Stimulated activated CD8-positive, alpha-beta memory T cell treated with anti-CD3 and anti-CD28 coated beads, Interleukin-12 subunit alpha, Interleukin-12 subunit beta, amount 100 ng/mL, for 1 hour (primary cell): ENCODE measurements around the gene UBE2S.
A peak's percentile ranks its signal among the peaks of the same experiment; 100 is the strongest.
"Not testable (repeated sequence)": the region's sequence is repeated elsewhere in the genome, so short reads cannot be mapped to it uniquely, and the experiment has no call there.

Experiments
- DNase-seq: peaks from one replicate; pipeline ENCODE4 v3.0.0-alpha.2; 2020; ENCODE audit warnings: low read depth

Gene UBE2S

DNA sequence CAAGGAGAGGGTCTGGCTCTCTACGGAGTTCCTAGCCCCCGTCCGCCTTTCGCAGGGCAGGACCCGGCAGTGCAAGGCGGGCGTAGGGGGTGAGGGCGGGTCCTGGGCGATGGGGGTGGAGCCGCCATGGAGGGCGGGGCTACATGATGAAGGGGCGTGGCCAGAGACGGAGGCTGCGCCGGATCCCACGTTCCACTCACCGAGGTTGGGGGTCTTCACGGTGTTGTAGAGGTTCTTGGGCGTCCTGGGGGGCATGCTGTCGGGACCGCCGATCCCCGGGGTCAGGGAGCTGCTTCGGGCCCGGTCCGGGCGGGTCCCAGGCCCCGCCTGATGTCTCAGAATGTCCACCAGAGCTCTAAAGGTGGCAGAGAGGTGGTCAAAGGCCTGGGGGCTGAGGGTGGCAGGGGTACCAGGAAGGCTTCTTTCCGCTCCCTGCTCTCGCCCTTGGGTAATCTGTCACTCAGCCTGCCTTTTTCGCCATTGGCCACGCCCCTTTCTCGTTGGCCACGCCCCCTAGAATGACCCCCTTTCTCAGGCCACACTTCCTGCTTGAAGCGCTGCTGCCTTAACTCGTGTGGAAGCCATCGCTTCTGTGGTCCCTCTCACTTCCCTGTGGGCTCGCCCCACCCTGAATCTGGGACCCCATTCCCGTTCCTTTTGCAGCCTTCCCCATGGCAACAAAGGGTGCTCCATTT, 33.0 kb upstream of the UBE2S start:
- no peak for DNase-seq

DNA sequence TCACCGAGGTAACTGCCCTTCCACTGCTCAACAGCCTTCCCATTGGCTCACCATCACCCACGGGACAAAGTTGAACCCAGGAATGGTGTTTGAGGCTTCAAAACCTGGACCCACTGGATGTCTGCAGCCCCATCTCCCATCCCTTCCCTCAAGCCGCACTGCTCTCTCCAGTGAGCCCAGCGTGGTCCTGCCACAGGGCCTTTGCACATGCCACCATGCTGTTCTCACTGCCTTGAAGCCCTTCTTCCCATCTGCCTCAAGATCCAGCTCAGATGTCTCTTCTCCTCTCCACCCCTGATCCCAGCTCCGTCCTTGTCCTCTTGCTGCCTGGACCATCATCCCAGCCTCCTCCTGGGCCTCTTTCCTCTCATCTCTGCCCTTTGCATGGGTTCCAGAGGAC, 31.5 kb upstream of the UBE2S start:
- no peak for DNase-seq

DNA sequence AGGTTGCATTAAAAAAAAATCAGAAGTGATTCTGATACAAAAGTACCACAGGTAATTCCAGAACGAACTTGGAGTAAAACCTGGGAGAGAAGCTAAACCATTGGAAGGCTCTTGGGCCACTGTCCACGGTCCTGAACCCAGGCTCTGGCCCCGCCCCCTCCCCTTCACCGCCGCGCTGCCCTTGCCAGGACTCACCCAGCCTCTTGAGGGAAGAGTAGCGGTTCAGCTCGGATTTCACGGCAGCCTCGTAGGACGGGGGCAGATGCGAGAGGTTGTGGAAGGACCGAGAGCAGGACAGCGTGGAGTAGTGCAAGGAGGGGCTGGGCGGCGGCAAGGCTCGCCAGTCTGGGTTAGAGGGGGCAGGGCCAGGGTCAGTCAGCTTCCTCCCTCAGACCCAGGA, 29.8 kb upstream of the UBE2S start:
- no peak for DNase-seq

DNA sequence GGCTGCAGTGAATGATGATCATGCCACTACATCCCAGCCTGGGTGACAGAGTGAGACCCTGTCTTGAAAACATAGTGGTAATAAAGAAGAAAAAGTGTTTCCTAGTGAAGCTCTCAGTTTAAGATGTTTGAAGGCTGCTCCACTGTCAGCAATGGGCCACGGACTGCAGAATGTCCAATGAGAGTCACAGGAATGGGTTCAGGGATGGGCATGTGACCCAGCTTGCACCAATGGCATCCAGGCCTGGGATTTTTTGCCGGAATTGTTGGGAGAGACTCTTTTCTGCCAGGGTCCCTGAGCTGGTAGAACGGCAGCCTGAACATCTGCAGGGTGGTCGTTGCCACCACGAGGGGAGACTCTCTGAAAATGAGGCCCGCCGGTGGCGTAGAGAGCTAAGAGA, 29.3 kb upstream of the UBE2S start:
- DNase-seq: no peak

DNA sequence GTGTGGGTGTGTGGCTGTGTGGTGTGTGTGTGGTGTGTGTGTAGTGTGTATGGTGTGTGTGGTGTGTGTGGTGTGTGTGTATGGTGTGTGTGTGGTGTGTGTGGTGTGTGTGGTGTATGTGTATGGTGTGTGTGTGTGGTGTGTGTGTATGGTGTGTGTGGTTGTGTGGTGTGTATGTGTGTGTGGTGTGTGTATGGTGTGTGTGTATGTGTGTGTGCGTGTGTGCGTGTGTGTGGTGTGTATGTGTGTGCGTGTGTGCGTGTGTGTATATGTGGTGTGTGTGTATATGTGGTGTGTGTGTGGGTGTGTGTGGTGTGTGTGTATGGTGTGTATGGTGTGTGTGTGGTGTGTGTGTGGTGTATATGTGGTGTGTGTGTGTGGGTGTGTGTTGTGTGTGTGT, 27.4 kb upstream of the UBE2S start:
- DNase-seq: no peak

DNA sequence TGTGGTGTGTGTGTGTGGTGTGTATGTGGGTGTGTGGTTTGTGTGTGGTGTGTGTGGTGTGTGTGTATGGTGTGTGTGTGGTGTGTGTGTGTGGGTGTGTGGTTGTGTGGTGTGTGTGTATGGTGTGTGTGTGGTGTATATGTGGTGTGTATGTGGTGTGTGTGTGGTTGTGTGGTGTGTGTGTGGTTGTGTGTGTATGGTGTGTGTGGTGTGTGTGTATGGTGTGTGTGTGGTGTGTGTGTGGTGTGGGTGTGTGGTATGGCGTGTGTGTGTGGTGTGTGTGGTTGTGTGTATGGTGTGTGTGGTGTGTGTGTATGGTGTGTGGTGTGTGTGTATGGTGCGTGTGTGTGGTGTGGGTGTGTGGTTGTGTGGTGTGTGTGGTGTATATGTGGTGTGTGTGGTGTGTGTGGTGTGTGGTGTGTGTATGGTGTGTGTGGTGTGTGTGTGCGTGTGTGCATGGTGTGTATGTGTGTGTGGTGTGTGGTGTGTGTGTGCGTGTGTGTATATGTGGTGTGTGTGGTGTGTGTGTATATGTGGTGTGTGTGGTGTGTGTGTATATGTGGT, 26.9 kb upstream of the UBE2S start:
- no peak for DNase-seq

DNA sequence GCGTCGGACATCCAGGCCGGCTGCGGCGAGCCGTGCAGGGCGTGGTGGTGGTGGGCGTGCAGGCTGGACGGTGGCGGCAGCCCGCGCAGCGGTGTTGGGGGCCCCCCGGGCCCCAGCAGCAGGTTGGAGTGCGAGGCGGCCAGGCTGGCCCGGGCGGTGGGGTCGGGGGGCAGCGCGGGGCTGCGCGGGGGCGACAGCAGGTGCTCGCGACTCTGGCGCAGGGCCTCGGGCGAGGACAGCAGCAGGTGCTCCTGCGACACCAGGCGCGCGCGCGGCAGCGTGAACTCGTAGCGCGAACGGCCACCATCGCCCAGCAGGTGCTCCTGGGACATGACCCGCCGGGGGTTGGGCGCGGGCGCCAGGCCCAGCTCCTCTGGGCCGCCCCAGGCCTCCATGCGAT, 25.7 kb upstream of the UBE2S start:
- DNase-seq: no peak

DNA sequence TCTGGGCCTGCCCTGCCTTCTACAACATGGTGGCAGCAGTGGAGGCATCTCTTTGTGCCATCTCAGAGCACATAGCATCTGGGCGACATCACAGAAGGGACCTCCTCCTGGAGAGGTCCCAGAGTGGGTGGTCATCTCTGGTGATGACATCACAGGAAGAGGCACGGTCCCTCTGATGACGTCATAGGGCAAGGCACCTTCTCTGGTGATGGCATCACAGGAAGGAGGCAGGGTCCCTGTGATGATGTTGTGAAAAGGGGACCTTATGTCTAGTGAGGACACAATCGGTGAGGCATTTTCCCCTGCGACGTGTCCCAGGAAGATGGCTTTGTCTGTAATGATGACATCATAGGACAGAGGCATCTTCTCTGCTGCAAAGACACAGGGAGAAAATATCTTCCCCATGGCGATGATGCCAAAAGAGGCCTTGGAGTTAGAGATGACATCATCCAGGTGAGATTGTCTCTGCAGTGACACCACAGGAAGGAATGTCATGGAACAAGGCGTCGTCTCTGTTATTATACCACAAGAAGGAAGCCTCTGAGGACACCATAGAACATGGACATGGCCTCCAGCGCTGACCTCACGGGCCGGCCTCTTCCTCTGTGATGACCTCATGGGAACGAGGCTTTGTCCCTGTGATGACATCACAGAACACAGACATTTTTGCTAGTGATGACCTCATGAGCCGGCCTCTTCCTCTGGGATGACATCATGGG, 24.8 kb upstream of the UBE2S start:
- DNase-seq: no peak

DNA sequence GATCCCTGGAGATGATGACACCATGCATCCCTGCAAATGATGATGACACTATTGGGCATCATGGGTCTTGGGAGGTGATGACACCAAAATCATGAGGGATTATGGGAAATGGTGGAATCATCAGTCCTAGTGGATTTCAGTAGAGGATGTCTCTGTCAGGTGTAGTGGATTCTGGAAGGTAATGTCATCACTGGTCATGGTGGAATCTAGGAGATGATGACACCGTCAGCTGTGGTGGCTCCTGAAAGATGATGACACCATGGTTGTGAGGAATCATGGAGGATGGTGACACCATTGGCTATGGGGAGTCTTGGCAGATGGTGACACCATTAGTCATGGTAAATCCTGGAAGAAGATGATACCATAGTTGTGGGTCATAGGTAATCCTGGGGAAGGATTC, 23.6 kb upstream of the UBE2S start:
- no peak for DNase-seq

DNA sequence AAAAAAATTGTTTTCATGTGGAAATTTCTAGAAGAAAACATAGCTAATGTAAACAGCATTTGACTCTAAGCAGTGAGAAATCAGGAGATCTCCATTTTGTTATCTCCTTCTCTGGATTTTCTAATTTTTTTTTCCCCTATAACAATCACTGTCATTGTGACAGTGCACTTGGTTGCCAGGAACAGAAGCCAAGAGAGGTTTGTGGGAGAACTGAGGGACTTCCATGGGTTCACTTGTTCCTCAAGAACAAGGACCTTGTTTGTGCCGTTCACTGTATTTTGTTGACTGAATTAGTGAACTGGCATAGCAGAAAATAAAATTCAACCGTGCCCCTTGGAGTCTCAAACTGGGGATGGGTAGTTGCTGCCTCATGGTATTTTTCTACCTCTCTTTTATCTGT, 18.5 kb upstream of the UBE2S start:
- no peak for DNase-seq

DNA sequence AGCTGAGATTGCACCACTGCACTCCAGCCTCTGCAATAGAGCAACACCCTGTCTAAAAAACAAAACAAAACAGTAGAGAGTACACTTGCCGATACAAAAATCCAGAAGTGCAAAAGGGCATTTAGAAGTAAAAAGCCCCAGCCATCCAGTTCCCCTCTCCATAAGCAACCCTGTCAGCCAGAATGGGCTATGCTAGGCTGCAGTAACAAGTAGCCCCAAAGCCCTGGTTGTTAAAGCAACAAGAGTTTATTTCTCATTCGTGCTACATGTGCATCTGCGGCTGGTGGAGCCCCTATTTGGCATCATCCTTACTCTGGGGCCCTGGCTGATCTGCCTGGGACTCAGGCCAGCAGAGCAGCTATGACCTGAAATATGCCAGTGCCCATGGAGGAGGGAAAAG, 16.9 kb upstream of the UBE2S start:
- DNase-seq: no peak

DNA sequence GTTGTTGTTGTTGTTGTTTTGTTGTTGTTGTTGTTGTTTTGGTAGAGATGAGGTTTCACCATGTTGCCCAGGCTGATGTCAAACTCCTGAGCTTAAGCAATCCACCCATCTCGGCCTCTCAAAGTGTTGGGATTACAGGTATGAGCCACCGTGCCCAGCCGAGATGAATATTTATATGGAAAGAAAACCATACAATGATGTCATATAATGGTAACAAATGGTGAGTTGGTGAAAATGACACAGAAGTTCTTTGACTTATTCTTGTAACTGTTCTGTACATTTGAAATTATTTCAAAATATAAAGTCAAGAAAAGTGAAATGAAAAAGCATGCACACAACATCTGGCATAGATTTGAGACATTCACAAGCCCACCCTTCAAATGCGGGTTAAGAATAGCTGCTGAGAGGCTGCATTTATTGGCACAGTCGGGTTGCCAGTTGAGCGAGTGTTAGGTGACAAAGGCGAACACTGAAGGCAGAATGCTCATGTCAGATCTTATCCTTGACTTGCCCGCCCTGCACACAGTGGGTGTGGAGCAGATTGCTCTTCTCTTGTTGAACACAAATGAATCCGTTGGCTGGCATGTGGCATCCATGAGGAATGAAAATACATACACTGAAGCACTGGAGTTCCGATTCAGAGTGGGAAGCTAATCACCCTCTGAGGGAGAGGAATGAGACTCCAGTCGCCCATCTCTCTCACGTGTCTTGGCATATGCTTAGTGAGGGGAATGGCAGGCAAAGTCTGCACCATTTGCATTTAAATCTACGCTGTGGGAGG, 15.8 kb upstream of the UBE2S start:
- DNase-seq: no peak

DNA sequence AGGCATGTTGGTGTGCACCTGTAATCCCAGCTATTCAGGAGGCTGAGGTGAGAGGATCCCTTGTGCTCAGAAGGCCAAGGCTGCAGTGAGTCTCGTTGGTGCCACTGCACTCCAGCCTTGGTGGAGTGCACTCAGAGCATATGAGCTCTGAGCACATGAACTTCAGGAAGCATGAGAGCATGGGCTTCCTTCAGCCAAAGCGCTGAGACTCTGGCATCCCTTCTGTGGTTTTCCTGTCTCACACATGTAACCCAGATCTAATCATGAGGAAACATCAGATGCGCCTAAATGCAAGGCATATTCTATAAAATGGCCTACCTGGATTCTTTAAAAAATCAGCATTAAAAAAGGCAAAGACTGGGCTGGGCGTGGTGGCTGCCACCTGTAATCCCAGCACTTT, 13.7 kb upstream of the UBE2S start:
- not testable (repeated sequence) for DNase-seq

DNA sequence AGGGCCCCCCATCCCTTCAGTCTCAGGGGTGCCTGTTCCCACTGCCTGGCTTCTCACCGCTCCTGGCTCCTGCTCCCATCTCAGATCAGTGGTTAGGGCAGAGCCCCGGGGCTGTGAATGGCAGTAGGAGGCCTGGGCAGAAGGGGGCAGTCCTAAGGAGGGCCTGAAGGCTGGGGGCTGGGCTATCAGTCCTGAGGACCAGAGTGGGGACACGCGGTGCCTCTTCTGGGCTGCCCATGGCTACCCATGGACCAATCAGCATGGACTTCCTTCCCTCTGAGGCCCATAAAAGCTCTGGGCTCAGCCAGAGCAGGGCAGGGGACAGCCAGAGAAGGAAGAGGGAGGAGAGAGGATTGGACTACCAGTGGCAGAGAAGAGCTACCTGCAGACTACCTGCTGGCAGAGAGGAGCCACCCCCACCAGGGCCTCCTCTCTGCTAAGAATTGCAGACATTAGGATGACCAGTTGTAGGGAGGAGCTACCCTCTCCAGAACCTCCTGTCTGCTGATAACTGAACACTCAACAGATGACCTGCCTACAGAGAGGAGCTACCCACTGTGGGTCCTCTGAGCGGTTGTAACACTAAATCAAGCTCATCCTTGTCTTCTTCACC, 12.1 kb upstream of the UBE2S start:
- no peak for DNase-seq

DNA sequence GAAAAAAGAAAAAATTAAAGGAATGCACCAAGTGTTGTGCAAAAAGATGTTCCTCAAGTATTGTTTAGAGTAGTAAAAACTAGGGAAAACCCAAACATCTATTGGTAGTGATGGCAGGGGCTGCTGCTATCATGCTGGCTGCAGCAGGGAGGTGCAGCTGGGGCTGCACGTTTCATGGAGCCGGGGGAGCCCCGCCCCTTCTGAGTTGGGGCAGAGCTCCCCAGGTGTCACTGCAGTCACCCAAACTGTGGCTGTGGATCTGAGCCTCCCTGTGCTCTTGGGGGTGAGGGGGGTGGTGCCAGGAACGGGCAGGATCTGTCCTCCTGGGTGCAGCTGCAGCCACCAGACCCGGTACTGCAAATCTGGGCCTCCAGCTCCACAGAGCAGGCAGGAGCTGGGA, 11.5 kb upstream of the UBE2S start:
- DNase-seq: no peak

DNA sequence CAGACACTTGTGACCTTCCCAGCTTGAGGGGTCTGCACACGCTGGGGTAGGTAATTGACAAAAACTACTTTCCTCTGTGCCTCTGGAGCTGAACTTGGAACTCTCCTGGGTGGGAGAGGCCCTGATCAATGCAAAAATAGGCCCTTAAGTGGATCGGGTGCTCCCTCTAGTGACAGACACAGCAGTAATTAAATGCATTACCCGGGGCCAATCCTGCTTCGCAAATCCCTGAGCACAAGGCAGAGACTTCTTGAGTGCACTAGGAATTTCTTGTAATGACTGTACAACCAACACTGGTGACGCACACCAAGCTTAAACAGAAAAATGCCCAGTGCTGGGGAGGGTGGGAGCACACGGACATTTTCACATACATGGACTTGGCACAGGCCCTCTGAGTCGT, 10.6 kb upstream of the UBE2S start:
- peak; percentile 24 for DNase-seq

DNA sequence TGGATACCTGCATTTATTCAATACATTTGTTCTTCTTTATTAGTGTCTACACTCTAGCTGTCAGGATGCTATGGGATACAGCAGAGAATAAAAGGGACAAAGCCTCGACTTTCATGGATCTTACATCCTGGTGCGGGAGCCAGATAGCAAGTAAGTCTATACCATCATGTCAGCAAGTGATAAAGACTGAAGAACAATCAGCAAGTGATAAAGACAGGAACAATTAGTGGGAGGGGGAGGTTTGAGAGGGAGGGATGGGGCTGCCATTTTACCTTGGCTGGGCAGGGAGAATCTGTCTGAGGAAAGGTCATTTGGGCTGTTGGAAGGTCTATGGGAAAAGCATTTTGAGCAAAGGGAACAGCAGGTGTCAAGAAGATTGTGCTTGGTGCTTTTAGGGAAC, 2.6 kb upstream of the UBE2S start:
- no peak for DNase-seq

DNA sequence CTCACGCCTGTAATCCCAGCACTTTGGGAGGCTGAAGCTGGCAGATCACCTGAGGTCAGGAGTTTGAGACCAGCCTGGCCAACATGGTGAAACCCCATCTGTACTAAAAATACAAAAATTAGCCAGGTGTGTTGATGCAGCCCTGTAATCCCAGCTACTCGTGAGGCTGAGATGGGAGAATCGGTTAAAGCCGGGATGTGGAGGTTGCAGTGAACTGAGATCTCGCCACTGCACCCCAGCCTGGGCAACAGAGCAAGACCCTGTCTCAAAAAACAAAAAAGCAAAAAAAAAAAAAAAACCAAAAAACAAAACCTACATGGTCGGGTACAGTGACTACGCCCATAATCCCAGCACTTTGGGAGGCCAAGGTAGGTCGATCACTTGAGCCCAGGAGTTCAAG, 1.6 kb upstream of the UBE2S start:
- DNase-seq: not testable (repeated sequence)

DNA sequence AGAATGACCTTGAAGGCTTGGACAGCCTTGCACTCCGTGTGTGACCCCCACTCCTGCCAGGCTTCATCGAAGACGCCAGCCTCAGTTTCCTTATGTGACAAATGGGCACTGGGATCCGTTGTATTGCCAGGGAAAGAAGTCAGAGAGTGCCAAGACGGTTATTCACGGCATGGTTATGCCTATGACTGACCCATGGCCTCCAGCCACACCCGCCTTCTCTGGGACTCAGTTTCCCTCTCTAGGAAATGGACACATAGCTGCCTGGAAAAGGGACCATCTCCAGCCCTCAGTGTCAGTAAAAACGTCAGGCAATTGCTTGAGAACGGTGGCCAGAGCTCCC, 915 bp upstream of the UBE2S start:
- DNase-seq: no peak

DNA sequence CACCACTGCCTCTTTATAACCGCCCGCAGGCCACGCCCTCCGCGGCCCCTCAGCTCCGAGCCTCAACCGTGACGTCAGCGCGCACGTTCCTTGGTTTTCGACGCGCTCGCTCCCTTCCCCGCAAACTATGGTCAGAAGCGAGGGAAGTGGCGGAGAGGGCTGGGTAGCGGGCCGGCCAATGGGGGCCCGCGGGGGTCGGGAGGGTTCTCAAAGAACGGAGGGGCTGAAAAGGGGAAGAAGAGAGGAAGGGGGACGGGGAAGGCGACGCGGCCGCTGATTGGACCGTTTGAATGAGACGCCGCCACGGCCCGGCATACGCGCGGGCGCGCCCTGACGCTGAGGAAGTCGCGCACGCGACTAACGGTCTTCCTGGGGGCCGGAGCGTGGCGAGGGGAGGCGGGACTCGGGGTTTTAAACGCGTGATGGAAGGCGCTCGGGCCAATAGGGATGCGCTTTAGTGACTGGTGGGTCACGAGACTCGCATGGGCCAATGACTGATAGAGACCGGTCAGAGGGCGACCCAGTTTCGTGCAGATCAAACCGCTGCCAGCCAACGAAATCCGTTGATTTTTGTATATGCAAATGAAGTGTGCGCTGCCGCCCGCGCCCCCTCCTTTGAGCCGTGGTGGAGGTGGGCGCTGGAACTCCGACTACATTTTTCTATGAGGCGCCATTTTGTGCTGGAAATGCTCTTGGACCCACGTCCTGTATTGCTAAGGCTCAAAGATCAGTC, 378 bp upstream of the UBE2S start:
- peak; percentile 94 for DNase-seq

DNA sequence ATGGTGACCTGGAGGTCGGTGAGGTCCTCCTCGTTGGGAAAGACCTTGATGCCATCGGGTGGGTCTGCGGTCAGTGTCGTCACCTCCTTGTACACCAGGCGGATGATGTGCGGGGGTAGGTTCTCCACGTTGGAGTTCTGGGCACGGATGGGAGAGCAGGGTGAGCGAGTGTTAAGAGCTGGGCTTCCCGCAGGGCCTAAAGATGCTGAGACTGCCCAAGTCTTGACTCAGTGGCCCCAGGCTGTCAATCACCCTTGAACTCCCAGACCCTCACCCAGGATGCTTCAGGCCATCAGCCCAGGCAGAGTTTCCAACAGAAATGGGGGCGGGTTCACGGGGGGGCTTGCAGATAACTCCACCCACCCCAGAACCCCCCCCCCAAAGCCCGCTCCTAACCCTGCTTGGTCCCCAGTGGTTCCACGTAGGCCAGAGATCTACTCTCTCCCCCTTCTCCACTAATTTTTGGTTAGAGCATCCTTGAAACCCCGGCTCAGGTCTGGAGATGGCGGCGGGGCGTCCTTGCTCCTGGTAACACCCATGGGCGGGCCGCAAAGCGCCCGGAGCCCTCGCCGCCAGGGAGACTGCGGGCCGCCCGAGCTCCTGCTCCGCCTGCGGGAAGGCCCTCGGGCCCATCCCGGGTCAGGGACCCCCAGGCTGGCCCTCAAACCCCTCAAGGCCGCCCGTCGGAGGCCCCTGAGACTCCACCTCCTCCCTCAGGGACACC, 600 bp downstream of the UBE2S start:
- DNase-seq: no peak
